ENCODE measurements around the gene ABCC10.
"Not testable (repeated sequence)": the region's sequence is repeated elsewhere in the genome, so short reads cannot be mapped to it uniquely, and the experiment has no call there.

GRCh38 chr6:43380858-43381257 is 46.5 kb upstream of the ABCC10 start:
- TF ChIP-seq ZMAT4 (CRISPR knock-in tag; IDR thresholded peaks at IDR 0.05); SP1 (CRISPR knock-in tag; conservative IDR thresholded peaks at IDR 0.05): not testable (repeated sequence)
